Karpas-422 (cell line): ENCODE results near the gene MAD1L1. TPM values are rescaled to one million over a fixed set of nuclear protein-coding genes. Genes with fewer than 3 reads are reported as not detected.

ENCODE experiments used
- DNase-seq: peaks from one replicate; pipeline ENCODE4 v3.0.0-alpha.2; 2015
- H2AFZ ChIP-seq: fragments of 200-600 bp; sonication (generic); 2 replicates; pipeline ENCODE4 v1.6.1; 2014; ENCODE audit warnings: antibody characterized with exemption, low read length, mixed read lengths
- H3K27ac ChIP-seq: fragments of 200-600 bp; sonication (generic); 2 replicates; pipeline ENCODE4 v1.5.1; 2014; ENCODE audit warnings: mild to moderate bottlenecking, low read length, moderate library complexity
- H3K27me3 ChIP-seq: fragments of 200-600 bp; sonication (generic); 2 replicates; pipeline ENCODE4 v1.6.1; 2014; ENCODE audit warnings: low read length, mixed read lengths
- H3K36me3 ChIP-seq: fragments of 200-600 bp; sonication (generic); 2 replicates; pipeline ENCODE4 v1.6.1; 2014; ENCODE audit warnings: low read length, mixed read lengths; ENCODE audit not compliant: insufficient read depth
- H3K4me1 ChIP-seq: fragments of 200-600 bp; sonication (generic); 2 replicates; pipeline ENCODE4 v1.6.1; 2014; ENCODE audit warnings: mild to moderate bottlenecking, low read length, mixed read lengths
- H3K4me2 ChIP-seq: fragments of 200-600 bp; sonication (generic); 2 replicates; pipeline ENCODE4 v1.6.1; 2014; ENCODE audit warnings: low read length, low read depth, mild to moderate bottlenecking; ENCODE audit not compliant: poor library complexity, severe bottlenecking
- H3K4me3 ChIP-seq: fragments of 200-600 bp; sonication (generic); 2 replicates; pipeline ENCODE4 v1.5.1; 2014; ENCODE audit warnings: mild to moderate bottlenecking, antibody characterized with exemption, low read length, mixed read lengths
- H3K79me2 ChIP-seq: fragments of 200-600 bp; sonication (generic); 2 replicates; pipeline ENCODE4 v1.6.1; 2014; ENCODE audit warnings: mild to moderate bottlenecking, low read length, mixed read lengths
- H3K9ac ChIP-seq: fragments of 200-600 bp; sonication (generic); 2 replicates; pipeline ENCODE4 v1.6.0; 2014; ENCODE audit warnings: low read length
- H3K9me2 ChIP-seq: fragments of 200-600 bp; sonication (generic), shearing (Covaris generic); replicated peaks from 2 replicates; pipeline ENCODE4 v1.6.0; 2014; ENCODE audit warnings: mild to moderate bottlenecking, low read length, moderate library complexity; ENCODE audit not compliant: insufficient read depth
- H3K9me3 ChIP-seq: fragments of 300-700, 200-600 bp; sonication (generic); 2 replicates; pipeline ENCODE4 v1.6.1; 2014; ENCODE audit warnings: low read length, mixed read lengths
- H4K20me1 ChIP-seq: fragments of 200-600 bp; sonication (generic); 2 replicates; pipeline ENCODE4 v1.6.1; 2014; ENCODE audit warnings: mild to moderate bottlenecking, antibody characterized with exemption, low read length, low read depth; ENCODE audit not compliant: insufficient read depth
- total RNA-seq: library from RNA; depleted of rRNA; stranded (reverse); fragments of >200 nt; shearing (Covaris generic); gene quantifications from 2 replicates; pipeline ENCODE4 v1.2.3, GENCODE V29; 2014; ENCODE audit warnings: low replicate concordance

The MAD1L1 gene
- total RNA-seq, 1 experiment from 2014 or later, result 38.6 TPM

- Histone ChIP-seq H3K79me2 (peaks cover 15% of the 10 kb centered on the region; the same call in 1 of the 2 replicates), H3K27me3 (no peaks in the 10 kb centered on the region), H2AFZ (no peak overlapping the region), H3K4me2 (no peak overlapping the region), H3K9ac (no peak overlapping the region), H3K36me3 (no peaks in the 10 kb centered on the region), H3K9me3 (no peaks in the 10 kb centered on the region), H3K4me3 (no peak overlapping the region), H3K9me2 (no peaks in the 10 kb centered on the region), H3K27ac (no peak overlapping the region), H3K4me1 (peaks cover 9% of the 10 kb centered on the region), H4K20me1 (no peaks in the 10 kb centered on the region)
- DNase-seq, result no peak
Measured at GRCh38 chr7:2156756-2157472, 75.8 kb downstream of the MAD1L1 start.

DNA sequence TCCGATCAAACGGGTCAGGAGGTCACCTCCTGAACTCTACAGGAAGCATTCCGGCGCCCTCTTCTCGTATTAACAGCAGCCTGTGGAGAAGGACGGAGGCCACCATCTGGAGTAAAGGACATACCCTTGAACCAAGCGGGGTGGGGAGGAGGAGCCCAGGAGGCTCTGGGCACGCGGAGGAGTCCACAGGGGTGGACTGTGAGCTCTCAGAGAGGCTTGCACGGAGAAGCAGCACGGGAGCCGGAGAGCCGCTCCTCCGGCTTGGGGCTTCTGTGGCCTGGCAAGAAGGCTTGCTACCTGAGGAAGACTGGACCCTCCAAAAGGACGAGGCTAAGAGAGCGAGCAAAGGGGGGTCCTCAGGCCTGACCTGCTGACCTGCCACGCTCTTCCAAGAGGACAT, 77.9 kb downstream of the MAD1L1 start:
- no peak overlapping the region for H3K4me3 ChIP-seq
- no peaks in the 10 kb centered on the region for H3K9me3 ChIP-seq
- H3K9ac ChIP-seq, result no peak overlapping the region
- no peaks in the 10 kb centered on the region for H3K9me2 ChIP-seq
- H4K20me1 ChIP-seq, result no peaks in the 10 kb centered on the region
- no peaks in the 10 kb centered on the region for H3K27me3 ChIP-seq
- H3K27ac ChIP-seq, result no peak overlapping the region
- peaks cover 5% of the 10 kb centered on the region for H3K4me1 ChIP-seq
- no peak overlapping the region for H2AFZ ChIP-seq
- H3K4me2 ChIP-seq, result no peak overlapping the region
- no peak for DNase-seq
- peaks cover 15% of the 10 kb centered on the region; the same call in 1 of the 2 replicates for H3K79me2 ChIP-seq
- H3K36me3 ChIP-seq, result no peaks in the 10 kb centered on the region

DNA sequence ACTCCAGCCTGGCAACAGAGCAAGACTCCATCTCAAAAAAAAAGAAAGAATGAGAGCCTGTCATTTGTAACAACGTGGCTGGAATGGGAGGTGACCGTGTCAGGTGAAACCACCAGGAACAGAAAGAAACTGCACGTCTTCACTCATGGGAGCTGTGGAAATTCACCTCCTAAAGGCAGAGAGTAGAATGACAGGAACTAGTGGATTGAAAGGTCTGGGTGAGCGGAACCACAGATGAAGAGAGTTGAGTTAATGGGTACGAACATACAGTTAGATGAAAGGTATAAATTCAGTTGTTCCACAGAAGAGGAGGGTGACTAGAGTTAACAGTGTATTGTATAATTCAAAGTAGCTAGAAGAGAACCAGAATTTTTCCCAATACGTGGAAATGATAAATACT, 78.6 kb downstream of the MAD1L1 start:
- Histone ChIP-seq H3K27me3 (no peaks in the 10 kb centered on the region), H3K9me3 (no peaks in the 10 kb centered on the region), H3K9ac (no peak overlapping the region), H3K79me2 (peaks cover 15% of the 10 kb centered on the region; the same call in 1 of the 2 replicates), H3K36me3 (no peaks in the 10 kb centered on the region), H2AFZ (no peak overlapping the region), H4K20me1 (no peaks in the 10 kb centered on the region), H3K9me2 (no peaks in the 10 kb centered on the region), H3K4me3 (no peak overlapping the region), H3K4me2 (no peak overlapping the region), H3K27ac (no peak overlapping the region), H3K4me1 (peaks cover 5% of the 10 kb centered on the region)
- no peak for DNase-seq

DNA sequence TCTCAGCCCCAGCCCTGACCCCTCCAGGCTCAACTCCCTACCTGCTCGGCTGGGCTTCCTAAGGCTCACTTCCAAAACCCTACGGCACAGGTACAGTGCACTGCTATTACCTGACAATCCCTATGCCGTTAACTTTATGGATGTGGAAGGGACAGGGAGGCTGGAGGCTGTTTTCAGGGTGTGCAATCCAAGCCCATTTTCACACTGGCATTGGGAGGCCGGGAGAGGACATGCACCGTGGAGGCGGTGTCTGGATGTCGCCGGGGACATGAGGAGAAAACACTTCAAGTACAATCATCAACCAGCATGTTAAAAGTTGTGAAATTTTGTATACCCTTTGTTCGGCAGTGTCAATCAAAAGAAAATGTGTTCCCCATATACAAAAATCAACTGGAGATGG, 80.1 kb downstream of the MAD1L1 start:
- H3K79me2 ChIP-seq, result peaks cover 15% of the 10 kb centered on the region; the same call in 1 of the 2 replicates
- H2AFZ ChIP-seq, result no peak overlapping the region
- no peak overlapping the region for H3K4me2 ChIP-seq
- H3K9me3 ChIP-seq, result no peaks in the 10 kb centered on the region
- no peak overlapping the region for H3K4me3 ChIP-seq
- no peaks in the 10 kb centered on the region for H3K27me3 ChIP-seq
- peaks cover 5% of the 10 kb centered on the region for H3K4me1 ChIP-seq
- no peaks in the 10 kb centered on the region for H3K36me3 ChIP-seq
- DNase-seq, result no peak
- no peaks in the 10 kb centered on the region for H4K20me1 ChIP-seq
- H3K27ac ChIP-seq, result no peak overlapping the region
- H3K9ac ChIP-seq, result no peak overlapping the region
- no peaks in the 10 kb centered on the region for H3K9me2 ChIP-seq

- H3K4me2 ChIP-seq, result no peak overlapping the region
- no peaks in the 10 kb centered on the region for H3K36me3 ChIP-seq
- no peak overlapping the region for H3K9ac ChIP-seq
- peaks cover 12% of the 10 kb centered on the region; the same call in 1 of the 2 replicates for H3K79me2 ChIP-seq
- DNase-seq, result no peak
- H3K4me1 ChIP-seq, result peaks cover 5% of the 10 kb centered on the region
- H3K27ac ChIP-seq, result no peak overlapping the region
- no peak overlapping the region for H3K4me3 ChIP-seq
- H4K20me1 ChIP-seq, result no peaks in the 10 kb centered on the region
- no peaks in the 10 kb centered on the region for H3K9me2 ChIP-seq
- H3K9me3 ChIP-seq, result no peaks in the 10 kb centered on the region
- no peak overlapping the region for H2AFZ ChIP-seq
- H3K27me3 ChIP-seq, result no peaks in the 10 kb centered on the region
Measured at GRCh38 chr7:2151801-2152612, 80.7 kb downstream of the MAD1L1 start.

DNA sequence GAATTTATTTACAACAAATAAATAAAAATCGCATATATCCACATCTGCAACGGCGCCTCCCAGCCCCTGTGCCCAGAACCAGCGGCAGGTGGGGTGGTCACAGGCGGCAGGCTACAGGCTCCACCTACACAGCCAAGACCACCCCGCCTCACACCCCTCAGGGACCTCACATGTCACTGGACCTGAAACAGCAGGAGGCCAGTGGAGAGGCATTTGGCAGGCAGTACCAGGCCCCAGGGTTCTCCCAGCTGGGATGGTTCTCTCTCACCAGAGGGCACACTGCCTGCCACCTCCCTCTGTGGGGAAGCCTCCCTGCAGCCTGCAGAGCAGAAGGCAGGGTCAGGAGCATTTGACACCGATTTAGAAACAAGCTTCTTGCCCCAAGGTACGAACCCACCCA, 81.5 kb downstream of the MAD1L1 start:
- Histone ChIP-seq H4K20me1 (no peaks in the 10 kb centered on the region), H3K4me3 (no peak overlapping the region), H3K4me1 (peaks cover 5% of the 10 kb centered on the region), H3K9me2 (no peaks in the 10 kb centered on the region), H3K79me2 (peaks cover 12% of the 10 kb centered on the region; the same call in 1 of the 2 replicates), H3K27ac (no peak overlapping the region), H3K9me3 (no peaks in the 10 kb centered on the region), H2AFZ (no peak overlapping the region), H3K36me3 (no peaks in the 10 kb centered on the region), H3K4me2 (no peak overlapping the region), H3K27me3 (no peaks in the 10 kb centered on the region), H3K9ac (no peak overlapping the region)
- DNase-seq, result no peak

DNA sequence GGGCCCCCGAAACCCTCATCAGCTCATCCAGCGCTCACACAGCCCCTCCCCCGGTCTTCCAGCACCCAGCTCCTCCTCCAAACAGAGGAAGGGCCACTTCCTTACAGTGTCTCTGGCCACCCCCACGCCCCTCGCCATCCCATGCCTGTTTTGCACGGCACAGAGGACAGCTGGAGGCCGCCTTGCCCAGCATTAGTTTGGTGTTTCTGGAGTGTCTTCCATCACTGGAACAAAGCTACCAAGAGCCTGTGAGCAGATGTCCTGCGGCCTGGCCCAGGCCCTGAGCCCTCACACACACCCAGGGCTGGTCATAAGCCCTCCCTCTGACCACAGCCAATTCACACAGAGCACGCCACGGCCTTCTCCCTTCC, 82.3 kb downstream of the MAD1L1 start:
- H3K27me3 ChIP-seq, result no peaks in the 10 kb centered on the region
- H3K4me2 ChIP-seq, result no peak overlapping the region
- no peaks in the 10 kb centered on the region for H4K20me1 ChIP-seq
- H3K9ac ChIP-seq, result no peak overlapping the region
- peaks cover 5% of the 10 kb centered on the region for H3K4me1 ChIP-seq
- H2AFZ ChIP-seq, result no peak overlapping the region
- no peak overlapping the region for H3K27ac ChIP-seq
- no peaks in the 10 kb centered on the region for H3K36me3 ChIP-seq
- no peak for DNase-seq
- H3K9me2 ChIP-seq, result no peaks in the 10 kb centered on the region
- no peak overlapping the region for H3K4me3 ChIP-seq
- peaks cover 12% of the 10 kb centered on the region; the same call in 1 of the 2 replicates for H3K79me2 ChIP-seq
- H3K9me3 ChIP-seq, result no peaks in the 10 kb centered on the region

DNA sequence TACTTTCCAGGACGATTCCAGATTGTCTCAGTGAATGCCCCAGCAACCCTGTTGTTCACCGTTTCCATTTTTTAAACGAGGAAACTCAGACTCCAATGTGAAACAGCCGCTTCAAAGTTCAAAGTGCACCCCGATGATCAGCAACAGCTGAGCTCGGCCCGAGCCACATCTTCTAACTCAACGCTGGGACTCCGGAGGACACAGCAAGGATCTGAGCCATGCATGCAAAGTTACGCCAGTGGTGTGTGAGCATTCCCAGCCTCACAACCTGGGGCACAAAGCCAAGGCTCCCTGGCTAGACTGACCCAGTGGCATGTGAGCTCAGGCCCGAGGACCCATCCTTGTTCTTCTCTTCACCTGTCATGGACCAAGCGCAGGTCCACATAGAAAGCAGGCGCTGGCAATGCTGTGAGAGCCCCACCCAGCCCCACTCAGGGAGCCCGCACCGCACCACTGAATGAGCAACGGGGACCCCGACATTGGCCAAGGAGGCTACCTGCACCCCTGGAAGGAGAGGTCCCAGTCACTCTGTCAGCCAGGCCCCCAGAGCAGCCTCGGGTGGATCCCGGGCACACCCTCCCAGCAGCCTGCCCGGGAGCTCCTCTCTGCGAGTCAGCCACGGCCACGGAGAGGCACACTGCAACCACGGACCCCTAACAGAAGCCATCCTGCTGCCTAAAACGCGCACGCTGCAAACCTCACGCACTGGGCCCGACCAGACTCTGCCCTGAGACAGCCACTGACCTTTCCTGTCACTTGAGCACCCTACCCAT, 82.9 kb downstream of the MAD1L1 start:
- H3K4me2 ChIP-seq, result no peak overlapping the region
- no peak overlapping the region for H3K9ac ChIP-seq

More for the DNA sequence above, 82.9 kb downstream of the MAD1L1 start:
- Histone ChIP-seq H3K27me3 (no peaks in the 10 kb centered on the region), H3K79me2 (peaks cover 12% of the 10 kb centered on the region; the same call in 1 of the 2 replicates), H3K9me2 (no peaks in the 10 kb centered on the region), H3K9me3 (no peaks in the 10 kb centered on the region), H4K20me1 (no peaks in the 10 kb centered on the region), H3K4me3 (no peak overlapping the region), H3K4me1 (peaks cover 5% of the 10 kb centered on the region), H3K36me3 (no peaks in the 10 kb centered on the region), H2AFZ (no peak overlapping the region), H3K27ac (no peak overlapping the region)
- no peak for DNase-seq
